H9 (cell line): ENCODE data around the gene TPX2. TPM values are rescaled to one million over a fixed set of nuclear protein-coding genes. Genes with fewer than 3 reads are reported as not detected.

ENCODE experiments used
- DNase-seq: peaks from one replicate; pipeline ENCODE4 v3.0.0-alpha.2; 2017
- H2AFZ ChIP-seq: one replicate; pipeline ENCODE4 v1.6.1; 2013; ENCODE audit warnings: mild to moderate bottlenecking, low read length, control low read depth, moderate library complexity
- H2AK5ac ChIP-seq: 2 replicates; pipeline ENCODE4 v1.6.1; 2013; ENCODE audit warnings: low read length, control low read depth, mixed read lengths; ENCODE audit not compliant: insufficient read length
- H2BK120ac ChIP-seq: one replicate; pipeline ENCODE4 v1.6.1; 2013; ENCODE audit warnings: low read depth, mild to moderate bottlenecking, low read length, control low read depth, inconsistent platforms; ENCODE audit not compliant: poor library complexity, severe bottlenecking
- H2BK12ac ChIP-seq: 2 replicates; pipeline ENCODE4 v1.6.1; 2013; ENCODE audit warnings: low read length, control low read depth, mixed read lengths, low read depth; ENCODE audit not compliant: insufficient read length
- H2BK15ac ChIP-seq: 2 replicates; pipeline ENCODE4 v1.6.1; 2013; ENCODE audit warnings: low read depth, low read length, control low read depth
- H2BK20ac ChIP-seq: one replicate; pipeline ENCODE4 v1.6.1; 2013; ENCODE audit warnings: low read depth, mild to moderate bottlenecking, low read length, control low read depth, inconsistent platforms; ENCODE audit not compliant: poor library complexity, severe bottlenecking
- H2BK5ac ChIP-seq: 2 replicates; pipeline ENCODE4 v1.6.1; 2013; ENCODE audit warnings: low read length, control low read depth, mixed read lengths; ENCODE audit not compliant: insufficient read length
- H3K14ac ChIP-seq: 2 replicates; pipeline ENCODE4 v1.6.1; 2013; ENCODE audit warnings: low read length, control low read depth; ENCODE audit not compliant: insufficient read depth
- H3K18ac ChIP-seq: 2 replicates; pipeline ENCODE4 v1.6.1; 2013; ENCODE audit warnings: low read depth, mild to moderate bottlenecking, mixed read lengths, low read length, control low read depth; ENCODE audit not compliant: insufficient read length
- H3K23ac ChIP-seq: 2 replicates; pipeline ENCODE4 v1.6.1; 2013; ENCODE audit warnings: low read length, control low read depth, mixed read lengths, low read depth; ENCODE audit not compliant: insufficient read length
- H3K23me2 ChIP-seq: 2 replicates; pipeline ENCODE4 v1.6.1; 2013; ENCODE audit warnings: low read depth, mild to moderate bottlenecking, mixed read lengths, low read length, control low read depth; ENCODE audit not compliant: insufficient read length, poor library complexity, severe bottlenecking
- H3K27ac ChIP-seq: 2 replicates; pipeline ENCODE4 v1.5.1; 2013; ENCODE audit warnings: low read length, control low read depth, mixed read lengths, low read depth; ENCODE audit not compliant: insufficient read length
- H3K27me3 ChIP-seq: 2 replicates; pipeline ENCODE4 v1.6.1; 2013; ENCODE audit warnings: low read length, control low read depth, inconsistent platforms; ENCODE audit not compliant: insufficient read depth
- H3K4ac ChIP-seq: 2 replicates; pipeline ENCODE4 v1.6.1; 2013; ENCODE audit warnings: low read depth, mild to moderate bottlenecking, control low read depth, inconsistent platforms, low read length, moderate library complexity
- H3K4me1 ChIP-seq: 2 replicates; pipeline ENCODE4 v1.6.1; 2013; ENCODE audit warnings: low read length, control low read depth, inconsistent platforms; ENCODE audit not compliant: insufficient read depth
- H3K4me2 ChIP-seq: 2 replicates; pipeline ENCODE4 v1.6.1; 2013; ENCODE audit warnings: low read length, control low read depth, mixed read lengths; ENCODE audit not compliant: insufficient read length, insufficient read depth
- H3K56ac ChIP-seq: 2 replicates; pipeline ENCODE4 v1.6.1; 2013; ENCODE audit warnings: low read depth, mild to moderate bottlenecking, mixed read lengths, low read length, control low read depth; ENCODE audit not compliant: insufficient read length
- H3K79me1 ChIP-seq: 2 replicates; pipeline ENCODE4 v1.6.1; 2013; ENCODE audit warnings: low read depth, mild to moderate bottlenecking, moderate library complexity, low read length, control low read depth, inconsistent platforms; ENCODE audit not compliant: insufficient read depth, poor library complexity, severe bottlenecking
- H3K79me2 ChIP-seq: 2 replicates; pipeline ENCODE4 v1.6.1; 2013; ENCODE audit warnings: low read length, control low read depth, inconsistent platforms; ENCODE audit not compliant: insufficient read depth
- H3K9ac ChIP-seq: 2 replicates; pipeline ENCODE4 v1.6.1; 2013; ENCODE audit warnings: low read length, control low read depth, mixed read lengths; ENCODE audit not compliant: insufficient read length; ENCODE audit errors: extremely low read depth
- H3K9me3 ChIP-seq: one replicate; pipeline ENCODE4 v1.6.1; 2013; ENCODE audit warnings: low read depth, low read length, inconsistent platforms; ENCODE audit not compliant: control insufficient read depth
- H3T11ph ChIP-seq: one replicate; pipeline ENCODE4 v1.6.1; 2013; ENCODE audit warnings: mild to moderate bottlenecking, low read length, control low read depth, inconsistent platforms
- H4K20me1 ChIP-seq: one replicate; pipeline ENCODE4 v1.6.1; 2013; ENCODE audit not compliant: control insufficient read depth, insufficient read length, insufficient read depth
- H4K5ac ChIP-seq: 2 replicates; pipeline ENCODE4 v1.6.1; 2013; ENCODE audit warnings: low read depth, mild to moderate bottlenecking, mixed read lengths, low read length, control low read depth; ENCODE audit not compliant: insufficient read length
- H4K8ac ChIP-seq: replicated peaks from 2 replicates; pipeline ENCODE4 v1.6.1; 2013; ENCODE audit warnings: low read length, control low read depth, mixed read lengths, low read depth; ENCODE audit not compliant: insufficient read length
- H4K91ac ChIP-seq: 2 replicates; pipeline ENCODE4 v1.6.1; 2013; ENCODE audit warnings: low read depth, mild to moderate bottlenecking, moderate library complexity, mixed read lengths, low read length, control low read depth; ENCODE audit not compliant: insufficient read length
- H3K27ac Mint-ChIP-seq, 3 experiments: 2 replicates in 2 of 3; 3 replicates in 1 of 3; pipeline ENCODE4 v1.8.0; 2020 to 2021; ENCODE audit warnings: mixed read lengths in 3 of 3, mild to moderate bottlenecking in 1 of 3, moderate library complexity in 1 of 3
- H3K27me3 Mint-ChIP-seq: 2 replicates; pipeline ENCODE4 v1.8.0; 2021; ENCODE audit warnings: low read depth, mild to moderate bottlenecking, moderate library complexity, mixed read lengths
- H3K36me3 Mint-ChIP-seq, 3 experiments: 2 replicates in 2 of 3; 3 replicates in 1 of 3; pipeline ENCODE4 v1.8.0; 2020 to 2021; ENCODE audit warnings: low read depth in 3 of 3, mixed read lengths in 3 of 3; ENCODE audit not compliant: insufficient read depth in 1 of 3
- H3K4me1 Mint-ChIP-seq, 2 experiments: 2 replicates each; pipeline ENCODE4 v1.8.0; 2020; ENCODE audit warnings: mixed read lengths in 2 of 2
- H3K4me3 Mint-ChIP-seq, 2 experiments: 2 replicates in 1 of 2; 3 replicates in 1 of 2; pipeline ENCODE4 v1.8.0; 2020 to 2021; ENCODE audit warnings: mild to moderate bottlenecking in 2 of 2, mixed read lengths in 2 of 2, moderate library complexity in 1 of 2
- H3K9me3 Mint-ChIP-seq, 2 experiments: 2 replicates in 1 of 2; 3 replicates in 1 of 2; pipeline ENCODE4 v1.8.0; 2020; ENCODE audit warnings: mild to moderate bottlenecking in 2 of 2, mixed read lengths in 2 of 2, moderate library complexity in 1 of 2
- WGBS: extraction: QIAGEN DNeasy Blood & Tissue Kit; methylation state at CpG from one replicate; pipeline ENCODE4 v1.1.7; 2013; ENCODE audit warnings: missing lambda C conversion rate, low lambda C conversion rate, mixed read lengths; ENCODE audit not compliant: insufficient read length; ENCODE audit errors: extremely low coverage; 5-methylcytosine and 5-hydroxymethylcytosine counted together
- total RNA-seq: library from RNA; stranded (reverse); gene quantifications from 2 replicates; pipeline ENCODE4 v1.2.1, GENCODE V29; 2021
- TF ChIP-seq, protein P1 (sequence below): fragments of 200-600 bp; sonication (generic); conservative IDR thresholded peaks from 3 replicates; pipeline ENCODE4 v1.8.0; 2021; ENCODE audit warnings: antibody characterized with exemption, mild to moderate bottlenecking

TPX2 gene
- total RNA-seq, 1 experiment from 2014 or later: 161 TPM

GRCh38 chr20:31781945-31782344 lies 42.9 kb downstream of the TPX2 start:
- Histone ChIP-seq H2BK120ac (no peak overlapping the region), H2BK15ac (no peak overlapping the region), H4K5ac (no peak overlapping the region), H2BK5ac (no peak overlapping the region), H3K4me2 (no peak overlapping the region), H2BK12ac (no peak overlapping the region), H3K23me2 (no peaks in the 10 kb centered on the region), H2AFZ (no peak overlapping the region), H3K56ac (no peak overlapping the region), H3T11ph (no peak overlapping the region), H3K4ac (no peak overlapping the region), H4K91ac (no peak overlapping the region), H3K23ac (no peak overlapping the region), H3K18ac (no peak overlapping the region), H2BK20ac (no peak overlapping the region), H3K27ac (no peak overlapping the region), H3K79me2 (no peaks in the 10 kb centered on the region), H3K79me1 (no peaks in the 10 kb centered on the region), H3K9me3 (no peaks in the 10 kb centered on the region), H3K27me3 (no peaks in the 10 kb centered on the region), H4K20me1 (no peaks in the 10 kb centered on the region), H4K8ac (no peak overlapping the region), H3K14ac (no peak overlapping the region), H3K4me1 (peaks cover 6% of the 10 kb centered on the region; the same call in 1 of the 2 replicates), H3K9ac (no peak overlapping the region), H2AK5ac (no peak overlapping the region)
- Mint-ChIP-seq H3K4me1 (peaks cover 11 to 18% of the 10 kb centered on the region in 2 experiments), H3K9me3 (no peaks in the 10 kb centered on the region), H3K27me3 (no peaks in the 10 kb centered on the region), H3K4me3 (no peak overlapping the region), H3K27ac (no peak overlapping the region), H3K36me3 (peaks cover 54 to 86% (median 86%) of the 10 kb centered on the region in 3 experiments; a peak in 6 of 7 replicates)
- WGBS: no CpG with 5 or more reads among the region's 4 CpGs
- TF ChIP-seq, protein P1, sequence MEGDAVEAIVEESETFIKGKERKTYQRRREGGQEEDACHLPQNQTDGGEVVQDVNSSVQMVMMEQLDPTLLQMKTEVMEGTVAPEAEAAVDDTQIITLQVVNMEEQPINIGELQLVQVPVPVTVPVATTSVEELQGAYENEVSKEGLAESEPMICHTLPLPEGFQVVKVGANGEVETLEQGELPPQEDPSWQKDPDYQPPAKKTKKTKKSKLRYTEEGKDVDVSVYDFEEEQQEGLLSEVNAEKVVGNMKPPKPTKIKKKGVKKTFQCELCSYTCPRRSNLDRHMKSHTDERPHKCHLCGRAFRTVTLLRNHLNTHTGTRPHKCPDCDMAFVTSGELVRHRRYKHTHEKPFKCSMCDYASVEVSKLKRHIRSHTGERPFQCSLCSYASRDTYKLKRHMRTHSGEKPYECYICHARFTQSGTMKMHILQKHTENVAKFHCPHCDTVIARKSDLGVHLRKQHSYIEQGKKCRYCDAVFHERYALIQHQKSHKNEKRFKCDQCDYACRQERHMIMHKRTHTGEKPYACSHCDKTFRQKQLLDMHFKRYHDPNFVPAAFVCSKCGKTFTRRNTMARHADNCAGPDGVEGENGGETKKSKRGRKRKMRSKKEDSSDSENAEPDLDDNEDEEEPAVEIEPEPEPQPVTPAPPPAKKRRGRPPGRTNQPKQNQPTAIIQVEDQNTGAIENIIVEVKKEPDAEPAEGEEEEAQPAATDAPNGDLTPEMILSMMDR: no peak
- DNase-seq: no peak
